Duodenal mucosa (tissue), 2 donors: ENCODE measurements around the gene PTX4.
A peak's percentile ranks its signal among the peaks of the same experiment; 100 is the strongest.

Experiments used
- H3K27ac ChIP-seq: one replicate; pipeline ENCODE4 v1.7.0; 2013; ENCODE audit warnings: low read depth, low read length
- H3K27me3 ChIP-seq, 2 donors: one replicate each; pipeline ENCODE4 v1.7.0; 2013; ENCODE audit warnings: low read length in 2 of 2, control low read depth in 1 of 2; ENCODE audit not compliant: insufficient read depth in 2 of 2, control insufficient read depth in 1 of 2
- H3K36me3 ChIP-seq, 2 donors: one replicate each; pipeline ENCODE4 v1.7.0; 2013; ENCODE audit warnings: low read length in 2 of 2, control low read depth in 1 of 2; ENCODE audit not compliant: insufficient read depth in 2 of 2, control insufficient read depth in 1 of 2
- H3K4me1 ChIP-seq, 2 donors: one replicate each; pipeline ENCODE4 v1.7.0; 2013; ENCODE audit warnings: low read length in 2 of 2, control low read depth in 1 of 2; ENCODE audit not compliant: insufficient read depth in 2 of 2, control insufficient read depth in 1 of 2
- H3K4me3 ChIP-seq, 2 donors: one replicate each; pipeline ENCODE4 v1.7.0; 2013; ENCODE audit warnings: low read length in 2 of 2, low read depth in 1 of 2
- H3K9ac ChIP-seq, 2 donors: one replicate each; pipeline ENCODE4 v1.7.0; 2013; ENCODE audit warnings: low read length in 2 of 2, low read depth in 1 of 2
- H3K9me3 ChIP-seq, 2 donors: one replicate each; pipeline ENCODE4 v1.7.0; 2013; ENCODE audit warnings: low read length in 2 of 2, control low read depth in 1 of 2; ENCODE audit not compliant: control insufficient read depth in 1 of 2

PTX4 gene

DNA sequence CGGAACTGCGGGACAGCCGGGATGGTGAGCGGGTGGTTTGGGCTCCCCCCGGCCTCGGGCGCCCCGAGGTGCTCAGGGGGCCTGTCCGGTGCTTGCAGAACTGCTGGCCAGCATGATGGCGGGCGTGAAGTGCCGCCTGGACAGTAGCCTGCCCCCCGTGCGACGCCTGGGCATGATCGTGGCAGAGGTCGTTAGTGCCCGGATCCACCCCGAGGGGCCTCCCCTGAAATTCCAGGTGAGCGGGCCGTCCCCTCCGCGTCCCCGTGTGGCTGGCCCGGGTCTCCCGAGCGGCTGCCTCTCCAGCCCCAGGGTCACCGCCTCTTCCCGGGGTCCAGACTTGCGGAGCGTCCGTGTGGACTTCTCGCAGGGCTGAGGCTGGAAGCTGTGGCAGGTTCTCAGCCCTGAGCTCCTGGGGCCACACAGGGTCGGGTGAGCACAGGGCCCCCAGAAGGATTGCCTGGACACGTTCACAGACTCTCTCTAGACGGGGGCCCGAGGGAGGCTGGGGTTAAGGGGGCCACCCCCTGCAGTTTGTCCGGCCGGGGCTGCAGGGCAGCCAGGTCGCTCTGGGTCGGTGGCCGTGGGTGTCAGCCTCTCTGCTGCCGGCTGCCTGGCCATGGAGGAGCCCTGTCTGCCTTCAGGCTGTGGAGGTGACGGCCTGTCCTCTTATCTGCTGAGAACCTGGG is 11.9 kb upstream of the PTX4 start:
- Histone ChIP-seq H3K4me1 (no peaks in the 10 kb centered on the region), H3K27ac (no peak overlapping the region), H3K36me3 (peaks cover 12 to 66% of the 10 kb centered on the region in 2 donors), H3K4me3 (no peak overlapping the region), H3K9ac (no peak overlapping the region), H3K9me3 (no peaks in the 10 kb centered on the region), H3K27me3 (no peaks in the 10 kb centered on the region)

DNA sequence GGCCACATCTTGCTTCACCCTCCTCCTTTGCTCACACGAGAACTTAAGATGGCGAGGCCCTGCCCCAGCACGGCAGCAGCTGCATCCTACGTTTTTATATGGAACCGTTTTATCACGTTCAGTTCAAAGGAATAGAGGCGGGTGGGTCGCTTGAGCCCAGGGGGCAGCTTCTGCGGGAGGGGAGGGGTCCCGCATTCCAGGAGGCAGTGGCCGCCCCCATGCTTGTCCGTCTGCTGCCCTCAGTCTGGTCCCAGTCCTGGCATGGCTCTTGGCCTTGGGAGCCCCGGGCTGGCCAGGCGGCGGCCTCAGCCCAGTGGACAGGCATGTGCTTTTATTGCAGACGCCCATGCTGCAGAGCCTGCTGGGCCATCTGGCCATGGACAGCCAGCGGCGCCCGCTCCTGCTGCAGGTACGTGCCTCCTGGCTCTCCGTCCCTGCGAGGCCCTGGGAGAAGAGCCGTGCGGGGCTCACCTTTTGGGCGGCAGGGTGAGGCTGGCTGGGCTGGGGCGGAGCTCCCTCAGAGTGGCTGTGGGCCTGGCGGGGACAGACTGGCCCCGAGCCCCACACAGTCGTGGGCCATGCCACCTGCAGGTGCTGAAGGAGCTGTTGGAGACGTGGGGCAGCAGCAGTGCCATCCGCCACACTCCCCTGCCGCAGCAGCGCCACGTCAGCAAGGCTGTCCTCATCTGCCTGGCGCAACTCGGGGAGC is 11.2 kb upstream of the PTX4 start:
- no peak overlapping the region for H3K9ac ChIP-seq
- no peaks in the 10 kb centered on the region for H3K9me3 ChIP-seq
- H3K27ac ChIP-seq, result no peak overlapping the region
- H3K27me3 ChIP-seq, result no peaks in the 10 kb centered on the region
- peaks cover 12 to 73% of the 10 kb centered on the region in 2 donors for H3K36me3 ChIP-seq
- H3K4me3 ChIP-seq, result no peak overlapping the region
- peaks cover 0 to 2% of the 10 kb centered on the region in 2 donors for H3K4me1 ChIP-seq

DNA sequence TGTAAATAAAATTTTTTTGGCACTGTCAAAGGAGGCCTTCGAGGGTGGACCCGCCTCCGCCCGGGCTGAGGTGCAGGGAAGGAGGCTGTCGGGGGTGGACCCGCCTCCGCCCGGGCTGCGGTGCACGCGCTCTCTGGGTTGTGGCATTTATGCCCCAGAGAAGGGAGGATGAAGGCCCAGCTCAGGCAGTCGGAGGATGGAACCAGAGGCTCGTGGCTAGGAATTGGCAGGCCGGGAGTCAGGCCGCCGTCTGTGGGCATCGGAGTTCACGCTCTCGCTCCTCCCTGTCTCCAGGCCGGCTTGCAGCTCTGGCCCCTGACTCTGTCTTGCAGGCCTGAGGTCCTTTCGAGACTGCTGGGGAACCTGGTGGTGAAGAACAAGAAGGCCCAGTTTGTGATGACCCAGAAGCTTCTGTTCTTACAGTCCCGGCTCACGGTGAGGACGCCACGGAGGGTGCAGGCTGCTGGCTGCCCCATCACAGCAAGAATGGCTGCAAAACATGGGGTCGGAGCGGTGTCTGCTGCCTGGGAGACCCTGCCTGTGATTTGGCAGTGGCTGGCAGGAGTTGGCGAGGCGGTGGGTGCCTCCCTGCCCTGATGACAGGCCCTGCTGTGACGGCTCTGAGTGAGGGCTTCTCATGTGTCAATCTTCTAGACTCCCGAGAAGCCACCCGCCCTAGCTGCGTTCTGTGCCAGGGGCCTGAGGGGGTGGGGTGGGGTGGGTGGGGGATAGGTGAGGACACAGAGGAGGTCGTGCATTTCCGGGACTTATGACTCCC is 10.3 kb upstream of the PTX4 start:
- no peak overlapping the region for H3K27ac ChIP-seq
- H3K36me3 ChIP-seq, result peaks cover 12 to 79% of the 10 kb centered on the region in 2 donors
- peaks cover 7 to 10% of the 10 kb centered on the region in 2 donors for H3K4me1 ChIP-seq
- H3K4me3 ChIP-seq, result no peak overlapping the region
- no peaks in the 10 kb centered on the region for H3K27me3 ChIP-seq
- H3K9ac ChIP-seq, result no peak overlapping the region
- no peaks in the 10 kb centered on the region for H3K9me3 ChIP-seq

DNA sequence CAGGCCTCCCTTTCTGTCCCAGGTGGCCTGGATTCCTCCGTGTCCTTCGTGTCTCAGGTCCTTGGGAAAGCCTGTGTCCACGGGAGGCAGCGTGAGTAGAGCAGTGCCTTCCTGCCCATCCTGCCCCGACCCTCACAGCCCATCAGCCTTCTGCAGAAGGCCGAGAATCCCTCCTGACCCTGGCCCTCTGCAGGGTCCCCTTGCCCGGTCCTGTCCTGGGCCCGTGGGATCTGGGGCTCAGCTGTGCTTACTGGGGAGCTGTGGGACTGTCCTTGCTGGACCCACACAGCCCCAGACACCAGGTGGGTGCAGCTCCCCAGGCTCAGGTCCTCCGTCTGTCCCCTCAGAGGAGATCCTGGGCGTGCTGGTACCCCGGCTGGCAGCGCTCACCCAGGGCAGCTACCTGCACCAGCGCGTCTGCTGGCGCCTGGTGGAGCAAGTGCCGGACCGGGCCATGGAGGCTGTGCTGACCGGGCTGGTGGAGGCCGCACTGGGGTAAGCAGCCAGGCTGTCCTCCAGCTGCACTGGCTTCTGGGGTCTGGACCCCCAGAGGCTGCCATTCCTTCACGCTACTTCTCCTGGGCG is 8.4 kb upstream of the PTX4 start:
- H3K27ac ChIP-seq, result no peak overlapping the region
- peaks cover 6 to 66% of the 10 kb centered on the region in 2 donors for H3K36me3 ChIP-seq
- no peak overlapping the region for H3K4me3 ChIP-seq
- no peaks in the 10 kb centered on the region for H3K27me3 ChIP-seq
- no peak overlapping the region for H3K9ac ChIP-seq
- peaks cover 17 to 22% of the 10 kb centered on the region in 2 donors for H3K4me1 ChIP-seq
- no peaks in the 10 kb centered on the region for H3K9me3 ChIP-seq

DNA sequence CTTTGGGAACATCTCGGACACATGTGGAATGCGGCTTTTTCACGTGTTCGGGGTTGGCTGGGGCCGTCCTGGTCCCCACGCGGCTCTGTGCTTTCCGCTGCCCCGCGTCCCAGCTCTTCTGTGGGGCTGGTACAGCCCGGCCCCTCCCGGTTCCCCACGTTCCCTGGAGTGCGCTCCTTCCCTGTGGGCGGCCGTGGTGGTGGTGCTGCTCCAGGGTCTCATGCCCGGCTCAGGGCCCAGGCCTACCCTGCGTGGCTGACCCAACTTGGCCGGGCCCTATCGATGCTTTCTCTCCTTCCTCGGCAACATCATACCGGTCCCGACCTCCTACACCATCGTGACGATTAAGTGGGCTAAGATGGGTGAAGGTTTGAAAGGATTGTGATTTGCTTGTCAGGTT is 7.7 kb upstream of the PTX4 start:
- H3K9me3 ChIP-seq, result no peaks in the 10 kb centered on the region
- no peak overlapping the region for H3K4me3 ChIP-seq
- H3K27me3 ChIP-seq, result no peaks in the 10 kb centered on the region
- H3K4me1 ChIP-seq, result peaks cover 17 to 22% of the 10 kb centered on the region in 2 donors
- H3K27ac ChIP-seq, result no peak overlapping the region
- no peak overlapping the region for H3K9ac ChIP-seq
- peaks cover 0 to 60% of the 10 kb centered on the region in 2 donors for H3K36me3 ChIP-seq

DNA sequence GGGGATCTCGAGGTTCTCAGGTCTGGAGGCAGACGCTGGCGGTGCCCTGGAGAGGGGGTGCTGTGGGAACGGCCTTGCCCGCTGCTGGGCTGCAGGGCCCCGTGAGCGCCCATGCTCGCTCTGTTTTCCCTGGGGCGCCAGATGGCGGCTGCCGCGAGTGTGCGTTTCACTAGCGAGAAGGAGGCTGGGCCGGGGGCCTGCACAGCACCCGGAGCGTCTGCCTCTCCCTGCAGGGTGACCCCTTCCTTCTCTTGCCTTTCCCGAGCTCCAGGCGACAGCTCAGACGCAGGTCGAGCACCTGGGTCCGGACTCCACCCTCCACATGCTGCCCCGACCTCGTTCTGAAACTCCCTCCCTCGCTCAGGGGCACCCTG is 7.1 kb upstream of the PTX4 start:
- Histone ChIP-seq H3K9me3 (no peaks in the 10 kb centered on the region), H3K4me3 (no peak overlapping the region), H3K9ac (no peak overlapping the region), H3K27me3 (no peaks in the 10 kb centered on the region), H3K36me3 (peaks cover 0 to 54% of the 10 kb centered on the region in 2 donors), H3K27ac (no peak overlapping the region), H3K4me1 (peaks cover 17 to 22% of the 10 kb centered on the region in 2 donors)

DNA sequence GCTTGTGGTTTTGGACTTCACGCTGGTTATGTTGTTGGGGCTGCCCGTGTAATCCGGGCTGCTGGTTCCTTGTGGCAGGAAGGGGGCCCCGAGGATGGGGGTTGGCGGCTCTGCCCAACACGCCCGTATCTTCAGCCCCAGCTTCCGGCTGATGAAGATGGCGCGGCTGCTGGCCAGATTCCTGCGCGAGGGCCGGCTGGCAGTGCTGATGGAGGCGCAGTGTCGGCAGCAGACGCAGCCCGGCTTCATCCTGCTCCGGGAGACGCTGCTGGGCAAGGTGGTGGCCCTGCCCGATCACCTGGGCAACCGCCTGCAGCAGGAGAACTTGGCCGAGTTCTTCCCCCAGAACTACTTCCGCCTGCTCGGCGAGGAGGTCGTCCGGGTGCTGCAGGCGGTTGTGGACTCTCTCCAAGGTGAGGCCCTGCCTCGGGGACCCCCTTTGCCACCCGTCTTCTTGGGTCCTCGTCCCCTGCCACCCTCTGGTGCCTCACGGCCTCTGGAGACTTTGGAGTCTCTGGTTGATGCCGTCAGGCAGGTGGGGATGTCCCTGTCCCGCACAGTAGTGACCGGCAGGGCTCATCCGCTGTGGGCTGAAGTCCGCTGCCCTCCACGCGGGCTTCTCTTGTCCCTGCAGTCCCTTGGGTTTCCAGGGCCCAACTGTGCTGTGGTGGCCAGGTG is 6.6 kb upstream of the PTX4 start:
- H3K9me3 ChIP-seq, result no peaks in the 10 kb centered on the region
- H3K4me3 ChIP-seq, result no peak overlapping the region
- peaks cover 17 to 22% of the 10 kb centered on the region in 2 donors for H3K4me1 ChIP-seq
- H3K9ac ChIP-seq, result no peak overlapping the region
- peaks cover 0 to 51% of the 10 kb centered on the region in 2 donors for H3K36me3 ChIP-seq
- H3K27me3 ChIP-seq, result no peaks in the 10 kb centered on the region
- H3K27ac ChIP-seq, result no peak overlapping the region

DNA sequence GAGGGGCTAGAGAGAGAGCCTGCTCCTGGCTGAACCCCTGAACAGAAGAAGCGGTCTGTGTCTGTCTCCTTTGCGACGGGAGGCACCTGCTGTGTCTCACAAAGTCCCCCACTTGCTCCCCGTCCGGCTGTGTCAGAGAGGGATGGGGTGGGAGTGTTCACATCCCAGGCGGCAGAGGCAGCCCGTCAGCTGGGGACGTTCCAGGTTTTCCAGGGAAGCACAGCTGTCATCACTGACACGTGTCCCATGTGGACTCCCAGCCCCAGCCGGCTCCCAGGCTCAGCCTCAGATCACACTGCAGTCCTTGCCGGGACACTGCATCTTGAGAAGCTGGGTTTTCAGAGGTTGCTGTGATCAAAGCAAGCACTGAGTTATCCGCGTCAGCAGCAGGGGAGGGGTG is 6.0 kb upstream of the PTX4 start:
- H3K27ac ChIP-seq, result no peak overlapping the region
- H3K4me3 ChIP-seq, result peak overlapping the region in 1 of 2 donors; percentile 83

DNA sequence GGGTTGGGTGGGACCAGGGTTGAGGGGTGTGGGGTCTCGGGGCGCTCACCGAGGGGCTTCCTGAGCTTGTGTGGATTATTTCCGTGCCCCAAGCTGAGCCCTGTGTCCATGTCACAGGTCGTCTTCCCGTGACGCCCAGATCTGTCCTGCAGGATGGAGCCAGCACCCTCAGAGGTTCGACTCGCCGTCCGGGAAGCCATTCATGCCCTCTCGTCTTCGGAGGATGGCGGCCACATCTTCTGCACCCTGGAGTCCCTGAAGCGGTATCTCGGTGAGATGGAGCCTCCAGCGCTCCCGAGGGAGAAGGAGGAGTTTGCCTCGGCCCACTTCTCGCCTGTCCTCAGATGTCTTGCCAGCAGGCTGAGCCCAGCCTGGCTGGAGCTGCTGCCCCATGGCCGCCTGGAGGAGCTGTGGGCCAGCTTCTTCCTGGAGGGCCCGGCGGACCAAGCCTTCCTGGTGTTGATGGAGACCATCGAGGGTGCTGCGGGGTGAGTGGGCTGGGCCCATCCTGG is 5.4 kb upstream of the PTX4 start:
- Histone ChIP-seq H3K27ac (no peak overlapping the region), H3K27me3 (no peaks in the 10 kb centered on the region), H3K4me3 (peak overlapping the region; percentile 72 to 83), H3K4me1 (peaks cover 17 to 22% of the 10 kb centered on the region in 2 donors), H3K9ac (peak overlapping the region; percentile 58 to 65), H3K9me3 (no peaks in the 10 kb centered on the region), H3K36me3 (peaks cover 0 to 39% of the 10 kb centered on the region in 2 donors)

More for the DNA sequence above, 6.0 kb upstream of the PTX4 start:
- H3K4me1 ChIP-seq, result peaks cover 17 to 22% of the 10 kb centered on the region in 2 donors
- H3K9me3 ChIP-seq, result no peaks in the 10 kb centered on the region
- peaks cover 0 to 44% of the 10 kb centered on the region in 2 donors for H3K36me3 ChIP-seq
- H3K9ac ChIP-seq, result no peak overlapping the region
- H3K27me3 ChIP-seq, result no peaks in the 10 kb centered on the region
